KMS-11 (cell line): ENCODE data around the gene AR.
"Not testable (repeated sequence)": the region's sequence is repeated elsewhere in the genome, so short reads cannot be mapped to it uniquely, and the experiment has no call there.

Experiments used
- H2AFZ ChIP-seq: fragments of 200-600 bp; sonication (generic); 2 replicates; pipeline ENCODE4 v1.6.1; 2016; ENCODE audit warnings: antibody characterized with exemption, mixed run types, low read depth
- H3K27ac ChIP-seq: fragments of 200-600 bp; sonication (generic); 2 replicates; pipeline ENCODE4 v1.6.1; 2016; ENCODE audit warnings: mild to moderate bottlenecking, mixed run types
- H3K27me3 ChIP-seq: fragments of 200-600 bp; sonication (generic); 2 replicates; pipeline ENCODE4 v1.6.1; 2017; ENCODE audit warnings: mild to moderate bottlenecking, low read depth, mixed run types, moderate library complexity; ENCODE audit not compliant: insufficient read depth
- H3K36me3 ChIP-seq: fragments of 200-600 bp; sonication (generic); 2 replicates; pipeline ENCODE4 v1.6.1; 2017; ENCODE audit warnings: mild to moderate bottlenecking, mixed run types; ENCODE audit not compliant: insufficient read depth
- H3K4me1 ChIP-seq: fragments of 200-600 bp; sonication (generic); 2 replicates; pipeline ENCODE4 v1.6.1; 2016; ENCODE audit warnings: mild to moderate bottlenecking, low read depth, mixed run types; ENCODE audit not compliant: poor library complexity, severe bottlenecking
- H3K4me2 ChIP-seq: fragments of 200-600 bp; sonication (generic); 2 replicates; pipeline ENCODE4 v1.7.0; 2016; ENCODE audit warnings: mild to moderate bottlenecking, mixed run types
- H3K4me3 ChIP-seq: fragments of 200-600 bp; sonication (generic); IDR thresholded peaks from 2 replicates; pipeline ENCODE4 v1.6.1; 2017; ENCODE audit warnings: low read depth, low read length, mixed read lengths; ENCODE audit not compliant: insufficient read depth
- H3K79me2 ChIP-seq: fragments of 200-600 bp; sonication (generic); 2 replicates; pipeline ENCODE4 v1.6.1; 2016; ENCODE audit warnings: low read depth, mixed run types; ENCODE audit not compliant: insufficient read depth
- H3K9ac ChIP-seq: fragments of 200-600 bp; sonication (generic); 2 replicates; pipeline ENCODE4 v1.6.1; 2016; ENCODE audit warnings: mild to moderate bottlenecking, mixed run types
- H4K20me1 ChIP-seq: fragments of 200-600 bp; sonication (generic); 2 replicates; pipeline ENCODE4 v1.6.1; 2016; ENCODE audit warnings: mild to moderate bottlenecking, mixed run types; ENCODE audit not compliant: insufficient read depth
- TF ChIP-seq, protein P1 (sequence below): fragments of 200-600 bp; sonication (generic); conservative IDR thresholded peaks from 2 replicates; pipeline ENCODE4 v1.6.1; 2017; ENCODE audit warnings: low read depth, mild to moderate bottlenecking, antibody characterized with exemption, low read length, moderate library complexity, mixed read lengths

AR gene

GRCh38 chrX:67665583-67665982, 121.8 kb downstream of the AR start:
- no peak overlapping the region for H2AFZ ChIP-seq
- no peak overlapping the region for H3K27ac ChIP-seq
- H3K9ac ChIP-seq: no peak overlapping the region
- no peaks in the 10 kb centered on the region for H3K27me3 ChIP-seq
- H3K4me2 ChIP-seq: no peak overlapping the region
- no peak overlapping the region for H3K4me3 ChIP-seq
- H3K79me2 ChIP-seq: no peaks in the 10 kb centered on the region
- no peaks in the 10 kb centered on the region for H3K36me3 ChIP-seq
- TF ChIP-seq, protein P1, sequence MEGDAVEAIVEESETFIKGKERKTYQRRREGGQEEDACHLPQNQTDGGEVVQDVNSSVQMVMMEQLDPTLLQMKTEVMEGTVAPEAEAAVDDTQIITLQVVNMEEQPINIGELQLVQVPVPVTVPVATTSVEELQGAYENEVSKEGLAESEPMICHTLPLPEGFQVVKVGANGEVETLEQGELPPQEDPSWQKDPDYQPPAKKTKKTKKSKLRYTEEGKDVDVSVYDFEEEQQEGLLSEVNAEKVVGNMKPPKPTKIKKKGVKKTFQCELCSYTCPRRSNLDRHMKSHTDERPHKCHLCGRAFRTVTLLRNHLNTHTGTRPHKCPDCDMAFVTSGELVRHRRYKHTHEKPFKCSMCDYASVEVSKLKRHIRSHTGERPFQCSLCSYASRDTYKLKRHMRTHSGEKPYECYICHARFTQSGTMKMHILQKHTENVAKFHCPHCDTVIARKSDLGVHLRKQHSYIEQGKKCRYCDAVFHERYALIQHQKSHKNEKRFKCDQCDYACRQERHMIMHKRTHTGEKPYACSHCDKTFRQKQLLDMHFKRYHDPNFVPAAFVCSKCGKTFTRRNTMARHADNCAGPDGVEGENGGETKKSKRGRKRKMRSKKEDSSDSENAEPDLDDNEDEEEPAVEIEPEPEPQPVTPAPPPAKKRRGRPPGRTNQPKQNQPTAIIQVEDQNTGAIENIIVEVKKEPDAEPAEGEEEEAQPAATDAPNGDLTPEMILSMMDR: no peak
- no peaks in the 10 kb centered on the region for H4K20me1 ChIP-seq
- no peaks in the 10 kb centered on the region for H3K4me1 ChIP-seq

- H3K36me3 ChIP-seq, H3K4me3 ChIP-seq, H3K79me2 ChIP-seq, H3K27me3 ChIP-seq, H2AFZ ChIP-seq, H3K9ac ChIP-seq, H4K20me1 ChIP-seq, H3K4me2 ChIP-seq, H3K27ac ChIP-seq: not testable (repeated sequence)
- peaks cover 16% of the 10 kb centered on the region for H3K4me1 ChIP-seq
These were observed 126.9 kb downstream of the AR start for GRCh38 chrX:67670717-67671116.

DNA sequence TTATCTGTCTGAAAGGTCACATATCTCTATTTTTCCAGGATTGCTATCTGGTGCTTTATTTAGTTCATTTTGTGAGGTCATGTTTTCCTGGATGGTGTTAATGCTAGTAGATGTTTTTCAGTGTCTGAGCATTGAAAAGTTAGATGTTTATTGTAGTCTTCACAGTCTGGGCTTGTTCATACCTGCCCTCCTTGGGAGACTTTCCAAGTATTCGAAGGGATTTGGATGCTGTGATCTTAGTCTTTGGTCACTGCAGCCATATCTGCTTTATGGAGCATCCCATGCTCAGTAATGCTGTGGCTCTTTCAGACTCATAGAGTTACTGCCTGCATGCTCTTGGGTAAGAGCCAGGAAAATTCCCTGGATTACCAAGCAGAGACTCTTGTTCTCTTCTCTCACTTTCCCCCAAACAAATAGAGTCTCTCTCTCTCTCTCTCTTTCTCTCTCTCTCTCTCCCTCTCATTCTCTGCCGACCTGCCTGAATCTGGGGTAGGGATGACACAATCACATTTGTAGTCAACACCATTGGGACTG, 130.0 kb downstream of the AR start:
- Histone ChIP-seq H3K4me1 (peaks cover 46% of the 10 kb centered on the region), H3K4me3 (no peak overlapping the region), H3K36me3 (no peaks in the 10 kb centered on the region), H3K4me2 (no peak overlapping the region), H4K20me1 (no peaks in the 10 kb centered on the region), H3K27me3 (no peaks in the 10 kb centered on the region), H3K9ac (no peak overlapping the region), H3K27ac (no peak overlapping the region), H3K79me2 (no peaks in the 10 kb centered on the region), H2AFZ (no peak overlapping the region)
- TF ChIP-seq, protein P1: no peak

- peaks cover 56% of the 10 kb centered on the region for H3K4me1 ChIP-seq
- TF ChIP-seq, protein P1: no peak
- no peaks in the 10 kb centered on the region for H3K27me3 ChIP-seq
- H3K4me3 ChIP-seq: no peak overlapping the region
- H2AFZ ChIP-seq: peak overlapping the region; percentile 49; the same call in 1 of the 2 replicates
- H3K4me2 ChIP-seq: peak overlapping the region; percentile 45; the same call in 1 of the 2 replicates
- H3K79me2 ChIP-seq: no peaks in the 10 kb centered on the region
- no peak overlapping the region; the same call in 1 of the 2 replicates for H3K9ac ChIP-seq
- H3K27ac ChIP-seq: peak overlapping the region; percentile 75
- no peaks in the 10 kb centered on the region for H4K20me1 ChIP-seq
- H3K36me3 ChIP-seq: no peaks in the 10 kb centered on the region
These were observed 130.9 kb downstream of the AR start for GRCh38 chrX:67674741-67675140.

DNA sequence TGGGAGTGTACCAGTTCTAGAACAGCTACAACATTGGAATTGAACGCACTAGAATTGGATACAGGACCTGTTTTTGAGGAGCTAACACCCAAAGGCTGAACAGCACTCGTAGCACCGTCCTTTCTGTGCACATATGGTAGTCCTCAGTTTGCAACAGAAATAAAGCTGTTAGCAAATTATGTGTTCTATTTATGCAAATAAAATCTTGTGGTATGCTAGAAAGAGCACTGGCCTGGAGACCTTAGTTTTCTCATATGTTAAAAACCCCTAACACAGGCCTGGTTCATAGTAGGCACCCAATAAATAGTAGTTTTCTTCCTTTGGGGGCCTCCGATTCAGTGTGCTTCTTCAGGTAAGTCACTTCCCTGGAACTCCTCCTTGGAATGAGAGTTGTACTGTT, 140.3 kb downstream of the AR start:
- Histone ChIP-seq H3K27ac (no peak overlapping the region), H3K4me2 (peak overlapping the region; percentile 84), H3K9ac (no peak overlapping the region), H3K36me3 (no peaks in the 10 kb centered on the region), H3K27me3 (no peaks in the 10 kb centered on the region), H3K79me2 (no peaks in the 10 kb centered on the region), H2AFZ (peak overlapping the region; percentile 61; the same call in 1 of the 2 replicates), H4K20me1 (no peaks in the 10 kb centered on the region), H3K4me3 (no peak overlapping the region), H3K4me1 (peaks cover 39% of the 10 kb centered on the region)
- TF ChIP-seq, protein P1: no peak
